Measurements from ENCODE around the gene PRR16.

GRCh38 chr5:120449501-120449900 lies 14.6 kb upstream of the PRR16 start:
- TF ChIP-seq POLR2A (IDR thresholded peaks at IDR 0.05; ENCODE audit: low read length), result no peak
- no peak for TF ChIP-seq GATA1 (IDR thresholded peaks at IDR 0.05; ENCODE audit: low read depth, low read length)
